ENCODE data around the gene HECA.

DNA sequence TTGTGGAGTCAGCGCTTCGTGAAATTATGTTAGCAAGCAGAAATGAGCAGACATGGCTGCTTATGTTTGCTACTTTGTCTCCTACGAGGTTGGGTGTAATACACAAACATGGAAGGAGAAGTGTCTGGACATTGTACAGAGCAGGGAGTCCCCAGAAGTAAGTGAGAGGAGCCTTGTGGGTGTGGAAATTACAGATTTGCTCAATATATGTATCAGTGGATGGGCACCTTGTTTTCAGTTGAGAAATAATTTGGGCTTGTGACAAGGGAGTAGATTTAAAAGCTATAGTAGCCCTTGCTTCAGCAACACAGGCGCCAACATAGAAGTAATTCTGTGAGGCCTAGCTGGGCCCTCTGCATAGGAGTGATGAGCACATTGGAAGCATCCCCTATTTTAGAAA is 49.2 kb downstream of the HECA start:
- TF ChIP-seq, protein P1, sequence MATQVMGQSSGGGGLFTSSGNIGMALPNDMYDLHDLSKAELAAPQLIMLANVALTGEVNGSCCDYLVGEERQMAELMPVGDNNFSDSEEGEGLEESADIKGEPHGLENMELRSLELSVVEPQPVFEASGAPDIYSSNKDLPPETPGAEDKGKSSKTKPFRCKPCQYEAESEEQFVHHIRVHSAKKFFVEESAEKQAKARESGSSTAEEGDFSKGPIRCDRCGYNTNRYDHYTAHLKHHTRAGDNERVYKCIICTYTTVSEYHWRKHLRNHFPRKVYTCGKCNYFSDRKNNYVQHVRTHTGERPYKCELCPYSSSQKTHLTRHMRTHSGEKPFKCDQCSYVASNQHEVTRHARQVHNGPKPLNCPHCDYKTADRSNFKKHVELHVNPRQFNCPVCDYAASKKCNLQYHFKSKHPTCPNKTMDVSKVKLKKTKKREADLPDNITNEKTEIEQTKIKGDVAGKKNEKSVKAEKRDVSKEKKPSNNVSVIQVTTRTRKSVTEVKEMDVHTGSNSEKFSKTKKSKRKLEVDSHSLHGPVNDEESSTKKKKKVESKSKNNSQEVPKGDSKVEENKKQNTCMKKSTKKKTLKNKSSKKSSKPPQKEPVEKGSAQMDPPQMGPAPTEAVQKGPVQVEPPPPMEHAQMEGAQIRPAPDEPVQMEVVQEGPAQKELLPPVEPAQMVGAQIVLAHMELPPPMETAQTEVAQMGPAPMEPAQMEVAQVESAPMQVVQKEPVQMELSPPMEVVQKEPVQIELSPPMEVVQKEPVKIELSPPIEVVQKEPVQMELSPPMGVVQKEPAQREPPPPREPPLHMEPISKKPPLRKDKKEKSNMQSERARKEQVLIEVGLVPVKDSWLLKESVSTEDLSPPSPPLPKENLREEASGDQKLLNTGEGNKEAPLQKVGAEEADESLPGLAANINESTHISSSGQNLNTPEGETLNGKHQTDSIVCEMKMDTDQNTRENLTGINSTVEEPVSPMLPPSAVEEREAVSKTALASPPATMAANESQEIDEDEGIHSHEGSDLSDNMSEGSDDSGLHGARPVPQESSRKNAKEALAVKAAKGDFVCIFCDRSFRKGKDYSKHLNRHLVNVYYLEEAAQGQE (IDR thresholded peaks at IDR 0.05; ENCODE audit: unreplicated experiment): no peak
- TF ChIP-seq CTCF (conservative IDR thresholded peaks at IDR 0.05; ENCODE audit: low read depth in 2 of 2): no peak
- TF ChIP-seq EZH2 (IDR thresholded peaks at IDR 0.05; ENCODE audit: low read depth, unreplicated experiment): no peak
- no peak for TF ChIP-seq ZNF114 (CRISPR knock-in tag; IDR thresholded peaks at IDR 0.05)
- TF ChIP-seq EZH2phosphoT487 (IDR thresholded peaks at IDR 0.05; ENCODE audit: unreplicated experiment): no peak

Data from GM23338 (cell line).